PC-9 (cell line): ENCODE data around the gene STARD4. TPM values are rescaled to one million over a fixed set of nuclear protein-coding genes. Genes with fewer than 3 reads are reported as not detected.

Source experiments
- BruUV-seq: library from RNA; stranded (reverse); fragments of 400-500 nt; replicated peaks from 2 replicates; lab custom pipeline; 2021; lab: Mats Ljungman, UMichigan
- CTCF ChIA-PET: fragments of 300-600 bp; sonication (Branson Sonifier 250); formaldehyde crosslinking; loops from one replicate; lab custom pipeline; 2022; ENCODE audit warnings: antibody characterized with exemption; lab: Charles Lee
- POLR2A ChIA-PET: fragments of 300-600 bp; sonication (Branson Sonifier 250); formaldehyde crosslinking; loops from one replicate; lab custom pipeline; 2022; ENCODE audit warnings: antibody characterized with exemption; ENCODE audit not compliant: unreplicated experiment; lab: Charles Lee
- DNase-seq, 2 experiments: peaks; one replicate each; pipeline versions ENCODE4 v3.0.0 to v3.0.0-alpha.2; 2015 to 2022; ENCODE audit warnings: mixed read lengths in 1 of 2
- H2AFZ ChIP-seq: fragments of 200-600 bp; sonication (generic); 2 replicates; pipeline ENCODE4 v1.8.1; 2017; ENCODE audit warnings: antibody characterized with exemption
- H3F3A ChIP-seq: fragments of 200-600 bp; sonication (generic); 2 replicates; pipeline ENCODE4 v1.8.1; 2017; ENCODE audit warnings: antibody characterized with exemption, mild to moderate bottlenecking, low read depth; ENCODE audit not compliant: insufficient read depth
- H3K27ac ChIP-seq: fragments of 200-600 bp; sonication (generic); 2 replicates; pipeline ENCODE4 v1.6.1; 2016; ENCODE audit warnings: mixed run types
- H3K27me3 ChIP-seq: fragments of 200-600 bp; sonication (generic); 2 replicates; pipeline ENCODE4 v1.6.1; 2016; ENCODE audit warnings: low read depth, mixed run types; ENCODE audit not compliant: insufficient read depth
- H3K36me3 ChIP-seq: fragments of 200-600 bp; sonication (generic); 2 replicates; pipeline ENCODE4 v1.6.1; 2016; ENCODE audit warnings: low read depth, mixed run types
- H3K4me1 ChIP-seq: fragments of 200-600 bp; sonication (generic); replicated peaks from 2 replicates; pipeline ENCODE4 v1.6.1; 2016; ENCODE audit warnings: mixed run types; ENCODE audit not compliant: insufficient read depth
- H3K4me2 ChIP-seq: fragments of 200-600 bp; sonication (generic); 2 replicates; pipeline ENCODE4 v1.6.1; 2017; ENCODE audit warnings: mixed run types
- H3K4me3 ChIP-seq: fragments of 200-600 bp; sonication (generic); 2 replicates; pipeline ENCODE4 v1.6.1; 2016; ENCODE audit warnings: mixed run types
- H3K79me2 ChIP-seq: fragments of 200-600 bp; sonication (generic); 2 replicates; pipeline ENCODE4 v1.6.1; 2017; ENCODE audit warnings: low read depth, mixed run types
- H3K9me2 ChIP-seq: fragments of 200-600 bp; sonication (generic); 2 replicates; pipeline ENCODE4 v1.8.1; 2017; ENCODE audit warnings: mild to moderate bottlenecking; ENCODE audit not compliant: insufficient read depth
- H3K9me3 ChIP-seq: fragments of 200-600 bp; sonication (generic); 2 replicates; pipeline ENCODE4 v1.8.1; 2016; ENCODE audit warnings: low read depth; ENCODE audit not compliant: insufficient read depth
- H4K20me1 ChIP-seq: fragments of 200-600 bp; sonication (generic); 2 replicates; pipeline ENCODE4 v1.8.1; 2017; ENCODE audit not compliant: insufficient read depth
- CTCF ChIP-seq: fragments of 200-600 bp; sonication (generic); conservative IDR thresholded peaks from 2 replicates; pipeline ENCODE4 v1.6.1; 2017; ENCODE audit warnings: mixed run types, antibody characterized with exemption, mild to moderate bottlenecking, moderate library complexity
- EZH2 ChIP-seq: fragments of 200-600 bp; sonication (generic); IDR thresholded peaks from 2 replicates; pipeline ENCODE4 v1.8.0; 2017; ENCODE audit warnings: antibody characterized with exemption, low read depth
- intact Hi-C: fragments of 100-400 bp; cut with micrococcal nuclease; formaldehyde crosslinking; loops from one replicate; pipeline ENCODE4 v1.10.0; 2022; ENCODE audit not compliant: unreplicated experiment
- total RNA-seq: library from RNA; stranded (reverse); gene quantifications from 2 replicates; pipeline ENCODE4 v1.2.3, GENCODE V29; 2021

STARD4 gene
- total RNA-seq, 1 experiment from 2014 or later, result 6.4 TPM

DNA sequence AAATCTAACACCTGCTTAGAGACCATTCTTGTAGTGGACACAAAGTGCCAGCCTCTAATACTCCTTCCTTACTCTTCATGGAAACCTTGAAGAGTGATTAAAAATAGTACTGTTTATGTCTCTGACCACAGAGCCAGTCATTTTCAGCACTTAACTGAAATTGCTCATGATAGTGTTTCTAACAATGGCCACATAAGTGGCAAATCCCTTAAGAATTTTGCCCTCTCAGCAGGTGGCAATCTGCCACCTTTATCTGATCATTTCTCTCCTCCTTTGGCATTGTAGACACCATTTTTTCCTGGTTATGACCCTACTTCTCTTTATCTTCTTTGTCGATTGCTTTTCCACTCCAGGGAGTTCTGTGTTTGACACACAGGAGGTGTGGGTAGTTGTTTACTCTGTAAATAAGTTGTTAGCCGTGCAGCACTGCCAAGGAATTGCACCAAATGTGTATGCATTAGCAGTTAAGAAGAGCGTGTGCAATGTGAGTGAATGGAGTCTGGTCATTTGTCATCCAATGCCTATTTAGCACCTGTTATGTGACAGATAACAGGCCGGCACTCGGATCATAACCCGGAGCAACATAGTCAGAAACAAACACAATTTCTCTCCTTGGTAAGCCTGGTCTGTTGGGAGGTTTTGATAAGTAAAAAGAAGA lies 36.8 kb upstream of the STARD4 start:
- H3K36me3 ChIP-seq, result no peaks in the 10 kb centered on the region
- ChIA-PET CTCF (no interaction called here), POLR2A (no interaction called here)
- BruUV-seq, result no TSS peak
- H3K27me3 ChIP-seq, result no peaks in the 10 kb centered on the region
- H3K4me3 ChIP-seq, result no peak overlapping the region
- TF ChIP-seq EZH2 (no peak), CTCF (no peak)
- H3F3A ChIP-seq, result no peaks in the 10 kb centered on the region
- H4K20me1 ChIP-seq, result no peaks in the 10 kb centered on the region
- H2AFZ ChIP-seq, result no peak overlapping the region
- no peak overlapping the region for H3K4me2 ChIP-seq
- no peak for DNase-seq
- no peaks in the 10 kb centered on the region for H3K79me2 ChIP-seq
- intact Hi-C loops, result no loop called here
- H3K27ac ChIP-seq, result no peak overlapping the region
- no peaks in the 10 kb centered on the region for H3K4me1 ChIP-seq
- H3K9me3 ChIP-seq, result no peaks in the 10 kb centered on the region
- H3K9me2 ChIP-seq, result no peaks in the 10 kb centered on the region

GRCh38 chr5:111548348-111548950 lies 36.1 kb upstream of the STARD4 start:
- H3K27ac ChIP-seq, result no peak overlapping the region
- no peaks in the 10 kb centered on the region for H3K36me3 ChIP-seq
- no peaks in the 10 kb centered on the region for H3F3A ChIP-seq
- no peaks in the 10 kb centered on the region for H3K27me3 ChIP-seq
- no peak overlapping the region for H3K4me3 ChIP-seq
- intact Hi-C loops, result no loop called here
- no peaks in the 10 kb centered on the region for H3K79me2 ChIP-seq
- H3K4me1 ChIP-seq, result no peaks in the 10 kb centered on the region
- H4K20me1 ChIP-seq, result no peaks in the 10 kb centered on the region
- H3K9me2 ChIP-seq, result no peaks in the 10 kb centered on the region
- POLR2A ChIA-PET, result no interaction called here
- BruUV-seq, result no TSS peak
- TF ChIP-seq EZH2 (no peak), CTCF (no peak)
- no peak overlapping the region for H2AFZ ChIP-seq
- CTCF ChIA-PET, result no interaction called here
- no peak overlapping the region for H3K4me2 ChIP-seq
- no peak for DNase-seq
- no peaks in the 10 kb centered on the region for H3K9me3 ChIP-seq

- no peak overlapping the region for H3K4me2 ChIP-seq
- intact Hi-C loops, result no loop called here
- CTCF ChIA-PET, result no interaction called here
Measured at GRCh38 chr5:111545031-111545430, 32.7 kb upstream of the STARD4 start.

More at GRCh38 chr5:111545031-111545430, 32.7 kb upstream of the STARD4 start:
- Histone ChIP-seq H3F3A (no peaks in the 10 kb centered on the region), H3K36me3 (no peaks in the 10 kb centered on the region), H3K9me3 (no peaks in the 10 kb centered on the region), H3K9me2 (no peaks in the 10 kb centered on the region; the same call in 1 of the 2 replicates), H3K4me3 (no peak overlapping the region), H3K4me1 (no peaks in the 10 kb centered on the region), H3K27me3 (no peaks in the 10 kb centered on the region), H3K79me2 (no peaks in the 10 kb centered on the region), H2AFZ (no peak overlapping the region), H3K27ac (no peak overlapping the region), H4K20me1 (no peaks in the 10 kb centered on the region)
- POLR2A ChIA-PET, result no interaction called here
- TF ChIP-seq EZH2 (no peak), CTCF (no peak)
- no peak for DNase-seq
- no TSS peak for BruUV-seq
